Measurements from ENCODE around the gene TMEM95. TPM values are rescaled to one million over a fixed set of nuclear protein-coding genes. Genes with fewer than 3 reads are reported as not detected.

TMEM95 gene
- total and polyA plus RNA-seq, 2 of the 8 experiments (the other 6 are each of a cell fraction or from before 2014, with no cell fraction given): not detected

DNA sequence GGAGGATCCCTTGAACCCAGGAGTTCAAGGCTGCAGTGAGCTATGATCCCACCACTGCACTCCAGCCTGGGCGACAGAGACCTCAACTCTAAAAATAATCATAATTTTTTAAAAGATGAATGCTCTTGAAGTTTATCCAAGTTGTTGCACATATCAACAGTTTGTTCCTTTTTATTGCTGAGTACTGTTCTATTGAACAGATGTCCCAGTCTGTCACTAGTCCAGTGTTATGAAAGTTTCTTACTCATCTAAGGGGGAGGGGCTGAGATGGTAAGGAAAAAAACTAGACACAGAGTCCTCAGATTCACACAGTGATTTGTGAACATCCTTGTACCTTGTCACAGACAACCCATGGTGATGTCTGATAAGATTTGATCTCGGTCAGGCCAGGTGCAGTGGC is 14.8 kb upstream of the TMEM95 start:
- Histone ChIP-seq H2AFZ (ENCODE audit: low read length) (no peak overlapping the region), H3K9ac (replicated peaks in 1 of 4; ENCODE audit: extremely low read depth in 1 of 4, low read depth in 3 of 4, low read length in 3 of 4) (no peak overlapping the region), H2BK5ac (ENCODE audit: low read depth, low read length) (no peak overlapping the region), H3K23me2 (ENCODE audit: low read depth, low read length) (no peaks in the 10 kb centered on the region; the same call in 1 of the 2 replicates), H2BK15ac (ENCODE audit: low read length) (no peak overlapping the region), H3K79me1 (ENCODE audit: low read depth, low read length) (no peaks in the 10 kb centered on the region), H4K5ac (ENCODE audit: insufficient read length, low read depth, low read length) (no peak overlapping the region), H3K18ac (ENCODE audit: extremely low read depth, low read length) (no peak overlapping the region), H4K8ac (ENCODE audit: extremely low read depth, insufficient read depth, low read length) (no peak overlapping the region), H4K91ac (replicated peaks; ENCODE audit: insufficient read length, low read length) (no peak overlapping the region), H4K20me1 (replicated peaks in 1 of 2; ENCODE audit: control insufficient read depth in 1 of 2, insufficient read depth in 2 of 2, low read length in 2 of 2) (no peaks in the 10 kb centered on the region), H3K9me3 (ENCODE audit: insufficient read depth in 2 of 2, low read depth in 1 of 2, low read length in 1 of 2) (no peaks in the 10 kb centered on the region), H3K27ac (ENCODE audit: low read depth, low read length) (no peak overlapping the region), H3K4me1 (replicated peaks in 1 of 4; ENCODE audit: control insufficient read depth in 3 of 4, insufficient read depth in 4 of 4, low read length in 3 of 4) (peaks cover 3 to 13% (median 11%) of the 10 kb centered on the region in 4 experiments), H2BK12ac (ENCODE audit: low read depth, low read length) (no peak overlapping the region), H2BK120ac (replicated peaks; ENCODE audit: low read depth, low read length) (no peak overlapping the region), H3K4me3 (ENCODE audit: extremely low read depth in 1 of 4, insufficient read depth in 2 of 4, low read depth in 3 of 4, low read length in 4 of 4) (no peak overlapping the region), H2BK20ac (ENCODE audit: low read length) (no peak overlapping the region), H3K4ac (replicated peaks; ENCODE audit: insufficient read length, low read depth, low read length) (no peak overlapping the region), H3K79me2 (ENCODE audit: control insufficient read depth in 1 of 2, insufficient read depth in 2 of 2, low read length in 2 of 2) (no peaks in the 10 kb centered on the region), H3K23ac (ENCODE audit: insufficient read length) (no peak overlapping the region), H2AK5ac (ENCODE audit: low read depth, low read length) (no peak overlapping the region), H3K56ac (replicated peaks; ENCODE audit: insufficient read length, low read depth, low read length) (no peak overlapping the region), H3K4me2 (ENCODE audit: insufficient read depth in 1 of 2, low read depth in 2 of 2, low read length in 2 of 2) (no peak overlapping the region), H3K36me3 (ENCODE audit: control insufficient read depth in 2 of 4, insufficient read depth in 4 of 4, low read length in 3 of 4) (no peaks in the 10 kb centered on the region; a peak in 1 of 8 replicates), H3K27me3 (replicated peaks in 1 of 4; ENCODE audit: control insufficient read depth in 3 of 4, extremely low read depth in 1 of 4, insufficient read depth in 3 of 4, low read length in 3 of 4) (no peaks in the 10 kb centered on the region), H3K14ac (ENCODE audit: insufficient read length) (no peak overlapping the region)
- no peak for DNase-seq (ENCODE audit: low read depth in 1 of 2, low spot score in 2 of 2)
- no peak for FAIRE-seq
- WGBS, 2 experiments (ENCODE audit: extremely low coverage in 1 of 2, insufficient coverage in 1 of 2, insufficient read length in 1 of 2, insufficient replicate concordance in 2 of 2, low coverage in 1 of 2, low lambda C conversion rate in 2 of 2, missing lambda C conversion rate in 1 of 2): 97% methylated on average over 2 of the region's 2 CpGs; no CpG with 5 or more reads in 1 of the 2 experiments
- TF ChIP-seq TBP (IDR thresholded peaks at IDR 0.05; ENCODE audit: low read depth, low read length): no peak
- no peak for TF ChIP-seq ZNF274 (IDR thresholded peaks at IDR 0.05; ENCODE audit: borderline replicate concordance, extremely low read depth, low read length)
- ChIA-PET POLR2A (ENCODE audit: partially characterized antibody) (interaction anchor here (1.5 to 6.9 kb wide), 3 partner anchors 13 to 31 kb away, joined by 7 to 93 read pairs (median 40); partner anchors contain the start of genes GPS2 and NEURL4), CTCF (ENCODE audit: partially characterized antibody) (interaction anchor here (1.8 to 14.1 kb wide), 2 partner anchors 9 to 13 kb away, joined by 5 to 167 read pairs; partner anchors contain the start of gene NEURL4)

Measured in H1 (cell line).